ENCODE measurements around the gene USH2A. TPM values are rescaled to one million over a fixed set of nuclear protein-coding genes. Genes with fewer than 3 reads are reported as not detected.

The USH2A gene
- total RNA-seq, 6 experiments from 2014 or later: 0.19 to 1.8 (median 0.81) TPM

GRCh38 chr1:215793180-215793579 lies 630.1 kb downstream of the USH2A start:
- H3K4me1 ChIP-seq: no peaks in the 10 kb centered on the region
- ATAC-seq (peak in 1 of 4 donors; percentile 38), DNase-seq (no peak)
- H3K4me3 ChIP-seq: no peak overlapping the region
- no peaks in the 10 kb centered on the region for H3K9me3 ChIP-seq
- intact Hi-C loops (cut with DNase I): no loop called here
- no peak for TF ChIP-seq POLR2A (IDR thresholded peaks at IDR 0.05)
- TF ChIP-seq, protein P1, sequence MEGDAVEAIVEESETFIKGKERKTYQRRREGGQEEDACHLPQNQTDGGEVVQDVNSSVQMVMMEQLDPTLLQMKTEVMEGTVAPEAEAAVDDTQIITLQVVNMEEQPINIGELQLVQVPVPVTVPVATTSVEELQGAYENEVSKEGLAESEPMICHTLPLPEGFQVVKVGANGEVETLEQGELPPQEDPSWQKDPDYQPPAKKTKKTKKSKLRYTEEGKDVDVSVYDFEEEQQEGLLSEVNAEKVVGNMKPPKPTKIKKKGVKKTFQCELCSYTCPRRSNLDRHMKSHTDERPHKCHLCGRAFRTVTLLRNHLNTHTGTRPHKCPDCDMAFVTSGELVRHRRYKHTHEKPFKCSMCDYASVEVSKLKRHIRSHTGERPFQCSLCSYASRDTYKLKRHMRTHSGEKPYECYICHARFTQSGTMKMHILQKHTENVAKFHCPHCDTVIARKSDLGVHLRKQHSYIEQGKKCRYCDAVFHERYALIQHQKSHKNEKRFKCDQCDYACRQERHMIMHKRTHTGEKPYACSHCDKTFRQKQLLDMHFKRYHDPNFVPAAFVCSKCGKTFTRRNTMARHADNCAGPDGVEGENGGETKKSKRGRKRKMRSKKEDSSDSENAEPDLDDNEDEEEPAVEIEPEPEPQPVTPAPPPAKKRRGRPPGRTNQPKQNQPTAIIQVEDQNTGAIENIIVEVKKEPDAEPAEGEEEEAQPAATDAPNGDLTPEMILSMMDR (IDR thresholded peaks at IDR 0.05): peak in 3 of 4 donors; percentile 27 to 46 (median 45)
- H3K36me3 ChIP-seq: no peaks in the 10 kb centered on the region
- H3K27ac ChIP-seq: no peak overlapping the region
- no peaks in the 10 kb centered on the region for H3K27me3 ChIP-seq

DNA sequence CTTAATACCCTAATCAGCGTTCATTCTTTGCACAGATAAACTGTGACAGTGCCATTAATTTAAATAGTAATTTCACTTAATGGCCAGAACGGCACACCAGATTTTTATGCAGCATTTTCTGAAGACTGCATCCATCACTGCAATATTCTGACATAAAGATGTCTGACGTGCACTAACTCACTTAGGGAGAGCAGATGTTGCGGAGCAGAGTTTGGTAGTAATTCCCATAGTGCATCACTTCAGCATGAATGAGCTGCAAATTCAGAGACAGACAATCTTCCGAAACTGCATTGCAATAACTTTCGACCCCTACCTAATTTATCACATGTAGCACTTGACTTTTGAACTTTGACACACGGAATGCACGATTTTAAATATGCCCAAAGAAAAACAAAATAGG lies 630.8 kb downstream of the USH2A start:
- no peak for ATAC-seq
- no peak for TF ChIP-seq POLR2A (IDR thresholded peaks at IDR 0.05)
- TF ChIP-seq, protein P1 (IDR thresholded peaks at IDR 0.05): no peak
- Histone ChIP-seq H3K9me3 (no peaks in the 10 kb centered on the region), H3K4me1 (no peaks in the 10 kb centered on the region), H3K27me3 (no peaks in the 10 kb centered on the region), H3K36me3 (no peaks in the 10 kb centered on the region), H3K27ac (no peak overlapping the region), H3K4me3 (no peak overlapping the region)
- WGBS (ENCODE audit: insufficient coverage, low coverage, low lambda C conversion rate, missing lambda C conversion rate): 51% methylated on average over 8 of the region's 8 CpGs
- DNase-seq: no peak
- intact Hi-C loops (cut with DNase I): no loop called here

DNA sequence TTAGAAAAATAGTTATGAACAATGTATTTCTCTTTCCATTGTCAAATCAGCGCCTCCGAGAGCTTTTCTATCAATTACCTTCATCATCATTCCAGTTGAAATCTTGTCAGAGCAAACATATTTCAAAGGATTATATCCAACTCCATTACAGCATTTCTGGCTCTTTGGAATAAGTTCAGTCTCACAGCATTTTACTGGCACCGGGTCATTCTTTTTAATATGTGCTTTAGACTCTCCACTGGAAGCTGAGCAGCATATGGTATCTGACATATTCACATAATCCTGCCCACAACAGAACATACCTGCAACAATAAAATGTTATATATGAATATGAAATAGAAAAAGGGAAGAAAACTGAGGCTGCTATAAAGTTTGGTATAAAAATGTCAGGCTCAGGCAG lies 633.3 kb downstream of the USH2A start:
- Histone ChIP-seq H3K4me1 (no peaks in the 10 kb centered on the region), H3K36me3 (no peaks in the 10 kb centered on the region), H3K27ac (no peak overlapping the region), H3K4me3 (no peak overlapping the region), H3K27me3 (no peaks in the 10 kb centered on the region), H3K9me3 (no peaks in the 10 kb centered on the region)
- TF ChIP-seq POLR2A (IDR thresholded peaks at IDR 0.05): no peak
- TF ChIP-seq, protein P1 (IDR thresholded peaks at IDR 0.05): no peak
- no peak for DNase-seq
- intact Hi-C loops (cut with DNase I): no loop called here
- no peak for ATAC-seq
- WGBS (ENCODE audit: insufficient coverage, low coverage, low lambda C conversion rate, missing lambda C conversion rate): 89% methylated on average over 3 of the region's 3 CpGs

DNA sequence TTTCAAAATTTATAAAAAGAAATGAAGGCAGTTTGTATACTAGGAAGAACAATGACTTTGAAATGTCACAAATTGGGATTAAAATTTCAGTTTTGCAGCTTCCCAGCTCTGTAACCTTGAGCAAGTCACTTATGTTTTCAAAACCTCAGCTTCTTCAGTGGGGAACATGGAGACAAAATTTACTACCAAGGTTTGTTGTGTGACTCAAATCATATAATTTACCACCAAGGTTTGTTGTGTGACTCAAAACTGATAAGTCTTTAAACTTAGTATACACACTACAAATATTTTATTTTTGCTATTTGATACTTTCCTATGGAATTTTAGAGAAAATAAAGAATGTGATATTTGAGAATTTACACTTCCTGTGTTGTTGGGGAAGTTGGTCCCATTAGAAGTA lies 636.3 kb downstream of the USH2A start:
- no peak for DNase-seq
- no peaks in the 10 kb centered on the region for H3K27me3 ChIP-seq
- no peak overlapping the region for H3K4me3 ChIP-seq
- no peak overlapping the region for H3K27ac ChIP-seq
- TF ChIP-seq, protein P1 (IDR thresholded peaks at IDR 0.05): no peak
- TF ChIP-seq POLR2A (IDR thresholded peaks at IDR 0.05): no peak
- no peaks in the 10 kb centered on the region for H3K36me3 ChIP-seq
- no peak for ATAC-seq
- no peaks in the 10 kb centered on the region for H3K9me3 ChIP-seq
- intact Hi-C loops (cut with DNase I): no loop called here
- H3K4me1 ChIP-seq: no peaks in the 10 kb centered on the region

DNA sequence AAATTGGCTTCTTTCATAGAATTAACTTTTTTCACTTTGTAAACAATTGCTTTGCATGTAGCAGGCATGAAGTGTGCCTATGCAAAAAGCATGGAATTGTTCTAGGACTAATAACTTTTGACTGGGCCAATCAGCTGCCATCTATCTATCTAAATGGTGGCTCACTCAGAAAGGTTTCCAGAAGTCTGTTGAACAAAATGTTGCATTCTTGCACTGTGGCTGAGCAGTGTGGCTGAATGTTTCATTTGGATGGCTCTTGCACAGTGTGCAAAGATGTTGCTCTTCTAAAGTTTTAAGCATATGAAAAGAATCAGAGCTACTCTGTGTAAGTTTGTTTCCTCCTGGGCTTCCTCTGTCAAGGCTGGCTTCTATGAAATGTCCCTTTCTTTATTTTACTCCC lies 642.6 kb downstream of the USH2A start:
- Histone ChIP-seq H3K4me1 (no peaks in the 10 kb centered on the region), H3K27ac (no peak overlapping the region), H3K4me3 (no peak overlapping the region), H3K36me3 (no peaks in the 10 kb centered on the region), H3K9me3 (no peaks in the 10 kb centered on the region), H3K27me3 (no peaks in the 10 kb centered on the region)
- TF ChIP-seq, protein P1 (IDR thresholded peaks at IDR 0.05): no peak
- TF ChIP-seq POLR2A (IDR thresholded peaks at IDR 0.05): no peak
- ATAC-seq: no peak
- no peak for DNase-seq
- intact Hi-C loops (cut with DNase I): no loop called here
